Prostate gland (tissue), 2 donors: ENCODE data around the gene STK35.

ENCODE experiments used
- POLR2A ChIP-seq: fragments of 450-650 bp; IDR thresholded peaks from one replicate; pipeline ENCODE4 v1.6.1; 2016; ENCODE audit warnings: antibody characterized with exemption, mild to moderate bottlenecking
- POLR2AphosphoS5 ChIP-seq: sonication (generic); formaldehyde crosslinking; IDR thresholded peaks from one replicate; pipeline ENCODE4 v1.6.1; 2017; ENCODE audit warnings: antibody characterized with exemption
- TF ChIP-seq, protein P1 (sequence below), 4 experiments: fragments of 200-600 bp in 2 of 4; fragments of 450-650 bp in 2 of 4; sonication (generic) in 2 of 4; IDR thresholded peaks; 1 replicate in 3 of 4; 2 replicates in 1 of 4; pipeline ENCODE4 v1.5.1; 2016 to 2019; ENCODE audit warnings: antibody characterized with exemption in 4 of 4, mild to moderate bottlenecking in 2 of 4, moderate library complexity in 2 of 4

DNA sequence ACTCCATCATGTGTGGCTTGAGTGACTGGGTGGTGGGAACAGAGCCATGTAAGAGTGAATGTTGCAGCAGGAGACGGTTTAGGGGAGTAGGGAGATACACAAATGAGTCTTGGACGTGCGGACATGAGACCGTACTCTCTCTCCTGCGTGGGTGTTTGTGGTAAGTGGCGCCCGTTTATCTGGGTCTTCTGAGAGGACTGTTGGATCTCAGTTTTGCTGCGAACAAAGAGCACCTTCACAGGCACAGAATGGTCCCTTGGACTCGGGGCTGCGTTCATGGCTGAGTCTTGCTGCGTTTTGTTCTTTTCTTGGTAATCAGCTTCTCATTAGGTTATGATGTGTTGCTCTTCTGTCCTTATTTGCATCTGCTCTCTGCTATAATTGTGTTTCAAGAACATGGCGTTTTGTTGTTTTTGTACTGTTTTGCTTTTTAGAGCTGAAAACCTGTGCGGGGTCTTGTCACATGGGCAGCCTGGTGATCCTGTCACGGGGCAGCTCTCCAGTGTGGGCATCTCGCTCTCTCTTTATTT is 28.5 kb downstream of the STK35 start:
- TF ChIP-seq, protein P1, sequence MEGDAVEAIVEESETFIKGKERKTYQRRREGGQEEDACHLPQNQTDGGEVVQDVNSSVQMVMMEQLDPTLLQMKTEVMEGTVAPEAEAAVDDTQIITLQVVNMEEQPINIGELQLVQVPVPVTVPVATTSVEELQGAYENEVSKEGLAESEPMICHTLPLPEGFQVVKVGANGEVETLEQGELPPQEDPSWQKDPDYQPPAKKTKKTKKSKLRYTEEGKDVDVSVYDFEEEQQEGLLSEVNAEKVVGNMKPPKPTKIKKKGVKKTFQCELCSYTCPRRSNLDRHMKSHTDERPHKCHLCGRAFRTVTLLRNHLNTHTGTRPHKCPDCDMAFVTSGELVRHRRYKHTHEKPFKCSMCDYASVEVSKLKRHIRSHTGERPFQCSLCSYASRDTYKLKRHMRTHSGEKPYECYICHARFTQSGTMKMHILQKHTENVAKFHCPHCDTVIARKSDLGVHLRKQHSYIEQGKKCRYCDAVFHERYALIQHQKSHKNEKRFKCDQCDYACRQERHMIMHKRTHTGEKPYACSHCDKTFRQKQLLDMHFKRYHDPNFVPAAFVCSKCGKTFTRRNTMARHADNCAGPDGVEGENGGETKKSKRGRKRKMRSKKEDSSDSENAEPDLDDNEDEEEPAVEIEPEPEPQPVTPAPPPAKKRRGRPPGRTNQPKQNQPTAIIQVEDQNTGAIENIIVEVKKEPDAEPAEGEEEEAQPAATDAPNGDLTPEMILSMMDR (IDR thresholded peaks at IDR 0.05): no peak
- TF ChIP-seq POLR2A (no peak), POLR2AphosphoS5 (no peak)
